HepG2 (cell line): ENCODE results near the gene CDKN2A. TPM values are rescaled to one million over a fixed set of nuclear protein-coding genes. Genes with fewer than 3 reads are reported as not detected.

Experiments used
- ARNTL ChIP-seq: sonication (generic); formaldehyde crosslinking; IDR thresholded peaks from 2 replicates; pipeline ENCODE4 v1.4.0; 2020; ENCODE audit warnings: mild to moderate bottlenecking, missing genetic modification reagents
- FOSL1 ChIP-seq: sonication (generic); formaldehyde crosslinking; IDR thresholded peaks from 2 replicates; pipeline ENCODE4 v1.9.0; 2021; ENCODE audit warnings: missing genetic modification reagents, borderline replicate concordance
- FOXA3 ChIP-seq: IDR thresholded peaks from 2 replicates; pipeline ENCODE4 v1.6.1; 2016; ENCODE audit warnings: missing genetic modification reagents, missing compliant biosample characterization
- GATA4 ChIP-seq: sonication (generic); IDR thresholded peaks from 2 replicates; pipeline ENCODE4 v1.6.1; 2016; ENCODE audit warnings: antibody characterized with exemption, low read depth, borderline replicate concordance
- GZF1 ChIP-seq: sonication (generic); formaldehyde crosslinking; IDR thresholded peaks from 2 replicates; pipeline ENCODE4 v1.5.1; 2020; ENCODE audit warnings: mild to moderate bottlenecking, missing genetic modification reagents
- JDP2 ChIP-seq: sonication (generic); formaldehyde crosslinking; IDR thresholded peaks from 2 replicates; pipeline ENCODE4 v1.8.1; 2022; ENCODE audit warnings: missing genetic modification reagents, borderline replicate concordance
- KDM2A ChIP-seq: sonication (generic); formaldehyde crosslinking; IDR thresholded peaks from 2 replicates; pipeline ENCODE4 v1.4.0; 2020; ENCODE audit warnings: low read depth, missing genetic modification reagents, borderline replicate concordance
- KDM4B ChIP-seq: sonication (generic); formaldehyde crosslinking; IDR thresholded peaks from 2 replicates; pipeline ENCODE4 v1.4.0; 2020; ENCODE audit warnings: missing genetic modification reagents
- NFYB ChIP-seq: sonication (generic); formaldehyde crosslinking; IDR thresholded peaks from 2 replicates; pipeline ENCODE4 v1.4.0; 2020; ENCODE audit warnings: missing genetic modification reagents
- NFYC ChIP-seq: IDR thresholded peaks from 2 replicates; pipeline ENCODE4 v1.6.1; 2016; ENCODE audit warnings: missing genetic modification reagents, missing compliant biosample characterization
- PRPF4 ChIP-seq: fragments of 200-400 bp; formaldehyde crosslinking; IDR thresholded peaks from 2 replicates; pipeline ENCODE4 v1.6.1; 2016; ENCODE audit warnings: low read length, low read depth; ENCODE audit not compliant: poor library complexity, severe bottlenecking
- RELA ChIP-seq: sonication (generic); formaldehyde crosslinking; IDR thresholded peaks from 2 replicates; pipeline ENCODE4 v1.4.0; 2020; ENCODE audit warnings: missing genetic modification reagents
- RXRB ChIP-seq: IDR thresholded peaks from 2 replicates; pipeline ENCODE4 v1.6.1; 2016; ENCODE audit warnings: borderline replicate concordance, missing genetic modification reagents, missing compliant biosample characterization
- SMC3 ChIP-seq: IDR thresholded peaks from 2 replicates; pipeline ENCODE4 v1.6.1; 2011; ENCODE audit warnings: low read length, improper control_type of control experiment
- TP53 ChIP-seq: sonication (generic); formaldehyde crosslinking; conservative IDR thresholded peaks from 2 replicates; pipeline ENCODE4 v1.4.0; 2020; ENCODE audit warnings: missing genetic modification reagents
- ZFP36L2 ChIP-seq: sonication (generic); formaldehyde crosslinking; IDR thresholded peaks from 2 replicates; pipeline ENCODE4 v1.4.0; 2020; ENCODE audit warnings: missing genetic modification reagents
- ZNF235 ChIP-seq: sonication (generic); formaldehyde crosslinking; IDR thresholded peaks from 2 replicates; pipeline ENCODE4 v1.8.1; 2023; ENCODE audit warnings: mild to moderate bottlenecking, missing genetic modification reagents, borderline replicate concordance
- ZNF251 ChIP-seq: sonication (generic); formaldehyde crosslinking; IDR thresholded peaks from 2 replicates; pipeline ENCODE4 v1.9.0; 2021; ENCODE audit warnings: mild to moderate bottlenecking, missing genetic modification reagents
- ZNF282 ChIP-seq: fragments of 450-650 bp; IDR thresholded peaks from 2 replicates; pipeline ENCODE4 v1.6.1; 2018; ENCODE audit not compliant: partially characterized antibody
- ZNF430 ChIP-seq: sonication (generic); formaldehyde crosslinking; IDR thresholded peaks from 2 replicates; pipeline ENCODE4 v1.9.0; 2021; ENCODE audit warnings: mild to moderate bottlenecking, missing genetic modification reagents
- ZNF546 ChIP-seq: sonication (generic); formaldehyde crosslinking; conservative IDR thresholded peaks from 2 replicates; pipeline ENCODE4 v1.8.1; 2023; ENCODE audit warnings: mild to moderate bottlenecking, missing genetic modification reagents
- ZNF562 ChIP-seq: sonication (generic); formaldehyde crosslinking; IDR thresholded peaks from 2 replicates; pipeline ENCODE4 v1.8.0; 2022; ENCODE audit warnings: missing genetic modification reagents, borderline replicate concordance
- ZNF569 ChIP-seq: sonication (generic); formaldehyde crosslinking; IDR thresholded peaks from 2 replicates; pipeline ENCODE4 v1.5.0; 2020; ENCODE audit warnings: mild to moderate bottlenecking, missing genetic modification reagents, moderate library complexity, borderline replicate concordance
- ZNF724P ChIP-seq: sonication (generic); formaldehyde crosslinking; IDR thresholded peaks from 2 replicates; pipeline ENCODE4 v1.8.0; 2022; ENCODE audit warnings: missing genetic modification reagents, borderline replicate concordance
- polyA plus RNA-seq, 8 experiments: library from polyadenylated mRNA; depleted of rRNA in 3 of 8; stranded (reverse) in 7 of 8; unstranded in 1 of 8; fragments of >200 nt; fragmentation: Illumina TruSeq in 4 of 8; extraction: Trizol in 4 of 8; gene quantifications; 2 replicates each; pipeline versions ENCODE4 v1.2.1 to v1.2.3, GENCODE V29; 2011 to 2016; ENCODE audit warnings: low read depth in 4 of 8, missing spikeins in 1 of 8, mixed read lengths in 1 of 8; ENCODE audit not compliant: insufficient read depth in 1 of 8
- total RNA-seq, 5 experiments: library from RNA; depleted of rRNA; stranded (reverse); fragments of >200 nt; fragmentation: Illumina TruSeq; extraction: Trizol; gene quantifications; 2 replicates each; pipeline ENCODE4 v1.2.3, GENCODE V29; 2016; ENCODE audit warnings: low read depth in 1 of 5
- TF ChIP-seq, protein P1 (sequence below): sonication (generic); IDR thresholded peaks from 2 replicates; pipeline ENCODE4 v1.6.1; 2016; ENCODE audit warnings: low read depth, borderline replicate concordance
- TF ChIP-seq, protein P2 (sequence below): sonication (generic); formaldehyde crosslinking; IDR thresholded peaks from 2 replicates; pipeline ENCODE4 v1.4.0; 2020; ENCODE audit warnings: mild to moderate bottlenecking, missing genetic modification reagents
- TF ChIP-seq, protein P3 (sequence below): sonication (generic); formaldehyde crosslinking; IDR thresholded peaks from 2 replicates; pipeline ENCODE4 v1.4.0; 2020; ENCODE audit warnings: missing genetic modification reagents
- TF ChIP-seq, protein P4 (sequence below): sonication (generic); formaldehyde crosslinking; conservative IDR thresholded peaks from 2 replicates; pipeline ENCODE4 v1.4.0; 2020; ENCODE audit warnings: missing genetic modification reagents

Gene CDKN2A
- total and polyA plus RNA-seq, 2 of the 13 experiments (the other 11 are each of a cell fraction or from before 2014, with no cell fraction given): 4.2 to 4.8 TPM

DNA sequence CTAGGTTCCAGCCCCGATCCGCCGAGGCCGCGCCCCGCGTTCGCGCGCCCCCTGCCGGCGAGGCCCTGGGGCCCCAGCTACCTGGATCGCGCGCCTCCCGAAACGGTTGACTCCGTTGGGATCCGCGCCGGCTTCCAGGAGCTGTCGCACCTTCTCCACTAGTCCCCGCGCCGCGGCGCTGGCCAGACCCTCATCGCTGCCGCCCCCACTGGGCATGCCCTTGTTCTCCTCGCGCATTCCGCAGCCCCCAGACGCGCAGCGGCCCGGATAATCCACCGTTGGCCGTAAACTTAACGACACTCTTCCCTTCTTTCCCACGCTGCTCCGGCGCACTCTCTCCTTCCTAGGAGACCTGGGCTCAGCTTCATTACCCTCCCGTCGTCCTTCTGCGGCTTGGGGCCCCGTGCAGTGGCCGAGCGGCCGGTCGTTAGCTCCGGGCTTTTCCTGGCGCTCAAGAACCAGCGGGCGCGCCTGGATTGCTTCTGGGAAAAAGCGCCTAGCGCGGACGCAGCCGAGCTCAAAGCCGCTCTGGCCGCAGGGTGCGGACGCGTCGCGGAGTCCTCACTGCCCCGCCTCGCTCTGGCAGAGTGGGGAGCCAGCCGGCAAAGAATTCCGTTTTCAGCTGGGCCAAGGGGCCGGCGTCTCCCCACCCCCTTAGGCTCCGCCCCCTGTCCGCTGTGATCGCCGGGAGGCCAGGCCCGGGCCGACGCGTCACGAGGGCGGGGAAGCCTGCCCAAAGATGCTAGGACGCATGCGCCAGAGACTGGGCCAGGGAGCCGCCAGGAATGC lies 14.7 kb upstream of the CDKN2A start, which contains the start of gene CDKN2B (continued):
- TF ChIP-seq, protein P1, sequence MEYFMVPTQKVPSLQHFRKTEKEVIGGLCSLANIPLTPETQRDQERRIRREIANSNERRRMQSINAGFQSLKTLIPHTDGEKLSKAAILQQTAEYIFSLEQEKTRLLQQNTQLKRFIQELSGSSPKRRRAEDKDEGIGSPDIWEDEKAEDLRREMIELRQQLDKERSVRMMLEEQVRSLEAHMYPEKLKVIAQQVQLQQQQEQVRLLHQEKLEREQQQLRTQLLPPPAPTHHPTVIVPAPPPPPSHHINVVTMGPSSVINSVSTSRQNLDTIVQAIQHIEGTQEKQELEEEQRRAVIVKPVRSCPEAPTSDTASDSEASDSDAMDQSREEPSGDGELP: peak; percentile 88; the same call in 1 of the 2 replicates
- TF ChIP-seq FOXA3 (CRISPR knock-in tag) (no peak), NFYB (CRISPR knock-in tag) (no peak), ZFP36L2 (CRISPR knock-in tag) (no peak), ZNF546 (CRISPR knock-in tag) (peak; percentile 74; the same call in 1 of the 2 replicates), KDM2A (CRISPR knock-in tag) (peak; percentile 92), SMC3 (peak; percentile 6; the same call in 1 of the 2 replicates), NFYC (no peak), ZNF251 (CRISPR knock-in tag) (no peak), ARNTL (CRISPR knock-in tag) (no peak), KDM4B (peak; percentile 57; the same call in 1 of the 2 replicates), JDP2 (CRISPR knock-in tag) (no peak), GZF1 (CRISPR knock-in tag) (no peak), TP53 (0 out of 2 replicates have a peak, but pooled peaks have one; percentile 32), RXRB (peak; percentile 52; the same call in 1 of the 2 replicates), GATA4 (no peak), RELA (CRISPR knock-in tag) (0 out of 2 replicates have a peak, but pooled peaks have one; percentile 28), PRPF4 (no peak), FOSL1 (CRISPR knock-in tag) (no peak), ZNF724P (0 out of 2 replicates have a peak, but pooled peaks have one; percentile 64), ZNF569 (CRISPR knock-in tag) (no peak), ZNF430 (CRISPR knock-in tag) (peak; percentile 61; the same call in 1 of the 2 replicates), ZNF282 (no peak), ZNF235 (CRISPR knock-in tag) (0 out of 2 replicates have a peak, but pooled peaks have one; percentile 81), ZNF562 (CRISPR knock-in tag) (no peak)
- TF ChIP-seq, protein P2, sequence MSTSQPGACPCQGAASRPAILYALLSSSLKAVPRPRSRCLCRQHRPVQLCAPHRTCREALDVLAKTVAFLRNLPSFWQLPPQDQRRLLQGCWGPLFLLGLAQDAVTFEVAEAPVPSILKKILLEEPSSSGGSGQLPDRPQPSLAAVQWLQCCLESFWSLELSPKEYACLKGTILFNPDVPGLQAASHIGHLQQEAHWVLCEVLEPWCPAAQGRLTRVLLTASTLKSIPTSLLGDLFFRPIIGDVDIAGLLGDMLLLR: 0 out of 2 replicates have a peak, but pooled peaks have one; percentile 49
- TF ChIP-seq, protein P3, sequence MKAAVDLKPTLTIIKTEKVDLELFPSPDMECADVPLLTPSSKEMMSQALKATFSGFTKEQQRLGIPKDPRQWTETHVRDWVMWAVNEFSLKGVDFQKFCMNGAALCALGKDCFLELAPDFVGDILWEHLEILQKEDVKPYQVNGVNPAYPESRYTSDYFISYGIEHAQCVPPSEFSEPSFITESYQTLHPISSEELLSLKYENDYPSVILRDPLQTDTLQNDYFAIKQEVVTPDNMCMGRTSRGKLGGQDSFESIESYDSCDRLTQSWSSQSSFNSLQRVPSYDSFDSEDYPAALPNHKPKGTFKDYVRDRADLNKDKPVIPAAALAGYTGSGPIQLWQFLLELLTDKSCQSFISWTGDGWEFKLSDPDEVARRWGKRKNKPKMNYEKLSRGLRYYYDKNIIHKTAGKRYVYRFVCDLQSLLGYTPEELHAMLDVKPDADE (CRISPR knock-in tag): no peak
- TF ChIP-seq, protein P4, sequence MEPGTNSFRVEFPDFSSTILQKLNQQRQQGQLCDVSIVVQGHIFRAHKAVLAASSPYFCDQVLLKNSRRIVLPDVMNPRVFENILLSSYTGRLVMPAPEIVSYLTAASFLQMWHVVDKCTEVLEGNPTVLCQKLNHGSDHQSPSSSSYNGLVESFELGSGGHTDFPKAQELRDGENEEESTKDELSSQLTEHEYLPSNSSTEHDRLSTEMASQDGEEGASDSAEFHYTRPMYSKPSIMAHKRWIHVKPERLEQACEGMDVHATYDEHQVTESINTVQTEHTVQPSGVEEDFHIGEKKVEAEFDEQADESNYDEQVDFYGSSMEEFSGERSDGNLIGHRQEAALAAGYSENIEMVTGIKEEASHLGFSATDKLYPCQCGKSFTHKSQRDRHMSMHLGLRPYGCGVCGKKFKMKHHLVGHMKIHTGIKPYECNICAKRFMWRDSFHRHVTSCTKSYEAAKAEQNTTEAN (CRISPR knock-in tag): 0 out of 2 replicates have a peak, but pooled peaks have one; percentile 13
